ENCODE data around the gene INSYN2A.

Gene INSYN2A

GRCh38 chr10:127151541-127151940 is 44.9 kb downstream of the INSYN2A start:
- no peak for DNase-seq

- no peak for DNase-seq
Measured at GRCh38 chr10:127150136-127150535, 46.3 kb downstream of the INSYN2A start.

GRCh38 chr10:127149501-127150081 is 46.8 kb downstream of the INSYN2A start:
- no peak for DNase-seq

- no peak for DNase-seq
Measured at GRCh38 chr10:127148933-127149220, 47.5 kb downstream of the INSYN2A start.

GRCh38 chr10:127148066-127148932 is 48.1 kb downstream of the INSYN2A start:
- no peak for DNase-seq

- DNase-seq = no peak
Measured at GRCh38 chr10:127146661-127147060, 49.7 kb downstream of the INSYN2A start.
